Effector memory CD8-positive, alpha-beta T cell (primary cell): ENCODE measurements around the gene BAZ2B.

Experiments used
- ATAC-seq: fragments of 150-1000 bp; cut with Tn5 transposase; replicated peaks from 2 replicates; pipeline ENCODE4 v1.10.0; 2021; ENCODE audit warnings: mild to moderate bottlenecking, moderate library complexity
- DNase-seq, 3 experiments: peaks; one replicate each; pipeline ENCODE4 v3.0.0; 2021
- H3K27ac Mint-ChIP-seq, 2 donors: one replicate each; pipeline ENCODE4 v1.8.0; 2022; ENCODE audit warnings: mild to moderate bottlenecking in 2 of 2, mixed read lengths in 2 of 2, moderate library complexity in 2 of 2
- H3K27me3 Mint-ChIP-seq, 2 donors: one replicate each; pipeline ENCODE4 v1.8.0; 2022; ENCODE audit warnings: mixed read lengths in 2 of 2
- H3K36me3 Mint-ChIP-seq: one replicate; pipeline ENCODE4 v1.8.0; 2022; ENCODE audit warnings: mild to moderate bottlenecking, moderate library complexity, mixed read lengths; ENCODE audit not compliant: insufficient read depth
- H3K4me1 Mint-ChIP-seq, 2 donors: one replicate each; pipeline ENCODE4 v1.8.0; 2022; ENCODE audit warnings: low read depth in 2 of 2, mixed read lengths in 2 of 2
- H3K4me3 Mint-ChIP-seq, 2 donors: one replicate each; pipeline ENCODE4 v1.8.0; 2022; ENCODE audit warnings: mild to moderate bottlenecking in 2 of 2, mixed read lengths in 2 of 2, moderate library complexity in 2 of 2
- H3K9me3 Mint-ChIP-seq, 2 donors: one replicate each; pipeline ENCODE4 v1.8.0; 2022; ENCODE audit warnings: mixed read lengths in 2 of 2

The BAZ2B gene

GRCh38 chr2:159484532-159484931 is 131.8 kb downstream of the BAZ2B start:
- H3K9me3 Mint-ChIP-seq, result no peaks in the 10 kb centered on the region
- no peak for DNase-seq
- H3K27me3 Mint-ChIP-seq, result no peaks in the 10 kb centered on the region
- peak overlapping the region in 1 of 2 donors; percentile 9 for H3K27ac Mint-ChIP-seq
- no peak overlapping the region for H3K4me3 Mint-ChIP-seq
- peaks cover 8 to 12% of the 10 kb centered on the region in 2 donors for H3K4me1 Mint-ChIP-seq
- peaks cover 4% of the 10 kb centered on the region for H3K36me3 Mint-ChIP-seq
- no peak for ATAC-seq

GRCh38 chr2:159476329-159476728 is 140.0 kb downstream of the BAZ2B start:
- Mint-ChIP-seq H3K4me1 (peaks cover 0 to 3% of the 10 kb centered on the region in 2 donors), H3K36me3 (peaks cover 9% of the 10 kb centered on the region), H3K27me3 (no peaks in the 10 kb centered on the region), H3K27ac (no peak overlapping the region), H3K9me3 (peaks cover 2 to 12% of the 10 kb centered on the region in 2 donors), H3K4me3 (no peak overlapping the region)
- DNase-seq, result no peak
- no peak for ATAC-seq

- ATAC-seq (no peak), DNase-seq (no peak)
- Mint-ChIP-seq H3K4me3 (no peak overlapping the region), H3K4me1 (peaks cover 0 to 6% of the 10 kb centered on the region in 2 donors), H3K27me3 (no peaks in the 10 kb centered on the region), H3K9me3 (peaks cover 2 to 12% of the 10 kb centered on the region in 2 donors), H3K27ac (no peak overlapping the region), H3K36me3 (peaks cover 9% of the 10 kb centered on the region)
These were observed 140.6 kb downstream of the BAZ2B start for GRCh38 chr2:159475793-159476192.

GRCh38 chr2:159471340-159471739 is 145.0 kb downstream of the BAZ2B start:
- peaks cover 9% of the 10 kb centered on the region for H3K36me3 Mint-ChIP-seq
- DNase-seq (no peak), ATAC-seq (no peak)
- H3K4me3 Mint-ChIP-seq, result no peak overlapping the region
- H3K4me1 Mint-ChIP-seq, result peaks cover 10 to 12% of the 10 kb centered on the region in 2 donors
- H3K27me3 Mint-ChIP-seq, result no peaks in the 10 kb centered on the region
- H3K27ac Mint-ChIP-seq, result no peak overlapping the region
- H3K9me3 Mint-ChIP-seq, result peaks cover 4 to 20% of the 10 kb centered on the region in 2 donors

GRCh38 chr2:159468257-159468656 is 148.1 kb downstream of the BAZ2B start:
- H3K27ac Mint-ChIP-seq, result peak overlapping the region in 1 of 2 donors; percentile 38
- H3K9me3 Mint-ChIP-seq, result peaks cover 2 to 8% of the 10 kb centered on the region in 2 donors
- no peaks in the 10 kb centered on the region for H3K27me3 Mint-ChIP-seq
- H3K36me3 Mint-ChIP-seq, result peaks cover 3% of the 10 kb centered on the region
- no peak for ATAC-seq
- no peak for DNase-seq
- no peak overlapping the region for H3K4me3 Mint-ChIP-seq
- peaks cover 12 to 17% of the 10 kb centered on the region in 2 donors for H3K4me1 Mint-ChIP-seq

- peaks cover 0 to 2% of the 10 kb centered on the region in 2 donors for H3K9me3 Mint-ChIP-seq
- H3K27me3 Mint-ChIP-seq, result no peaks in the 10 kb centered on the region
These were observed 153.4 kb downstream of the BAZ2B start for GRCh38 chr2:159462961-159463360.

GRCh38 chr2:159462201-159462785 is 154.1 kb downstream of the BAZ2B start:
- no peaks in the 10 kb centered on the region for H3K36me3 Mint-ChIP-seq
- no peaks in the 10 kb centered on the region for H3K27me3 Mint-ChIP-seq
- no peaks in the 10 kb centered on the region for H3K9me3 Mint-ChIP-seq
- ATAC-seq (no peak), DNase-seq (no peak)
- H3K4me3 Mint-ChIP-seq, result no peak overlapping the region
- H3K27ac Mint-ChIP-seq, result peak overlapping the region in 1 of 2 donors; percentile 23
- H3K4me1 Mint-ChIP-seq, result peaks cover 12 to 43% of the 10 kb centered on the region in 2 donors

More at GRCh38 chr2:159462961-159463360, 153.4 kb downstream of the BAZ2B start:
- peaks cover 8 to 43% of the 10 kb centered on the region in 2 donors for H3K4me1 Mint-ChIP-seq
- ATAC-seq (no peak), DNase-seq (no peak)
- peaks cover under 1% of the 10 kb centered on the region for H3K36me3 Mint-ChIP-seq
- no peak overlapping the region for H3K27ac Mint-ChIP-seq
- no peak overlapping the region for H3K4me3 Mint-ChIP-seq

- Mint-ChIP-seq H3K4me3 (no peak overlapping the region), H3K27ac (peak overlapping the region in 1 of 2 donors; percentile 23), H3K9me3 (no peaks in the 10 kb centered on the region), H3K4me1 (peaks cover 17 to 53% of the 10 kb centered on the region in 2 donors), H3K27me3 (no peaks in the 10 kb centered on the region), H3K36me3 (no peaks in the 10 kb centered on the region)
- no peak for ATAC-seq
- no peak for DNase-seq
These were observed 155.3 kb downstream of the BAZ2B start for GRCh38 chr2:159461076-159461475.

- Mint-ChIP-seq H3K4me1 (peaks cover 19 to 57% of the 10 kb centered on the region in 2 donors), H3K27me3 (no peaks in the 10 kb centered on the region), H3K4me3 (no peak overlapping the region), H3K9me3 (no peaks in the 10 kb centered on the region), H3K27ac (peak overlapping the region in 1 of 2 donors; percentile 55), H3K36me3 (no peaks in the 10 kb centered on the region)
- no peak for DNase-seq
- no peak for ATAC-seq
These were observed 156.1 kb downstream of the BAZ2B start for GRCh38 chr2:159460227-159460626.

GRCh38 chr2:159459279-159459678 is 157.1 kb downstream of the BAZ2B start:
- Mint-ChIP-seq H3K4me1 (peaks cover 18 to 56% of the 10 kb centered on the region in 2 donors), H3K36me3 (no peaks in the 10 kb centered on the region), H3K27me3 (no peaks in the 10 kb centered on the region), H3K4me3 (no peak overlapping the region), H3K9me3 (no peaks in the 10 kb centered on the region), H3K27ac (peak overlapping the region in 1 of 2 donors; percentile 89)
- DNase-seq (no peak), ATAC-seq (no peak)

GRCh38 chr2:159457589-159457988 is 158.8 kb downstream of the BAZ2B start:
- Mint-ChIP-seq H3K27me3 (no peaks in the 10 kb centered on the region), H3K4me3 (peak overlapping the region in 1 of 2 donors; percentile 5), H3K9me3 (no peaks in the 10 kb centered on the region), H3K4me1 (peaks cover 20 to 47% of the 10 kb centered on the region in 2 donors), H3K27ac (peak overlapping the region; percentile 4 to 17), H3K36me3 (no peaks in the 10 kb centered on the region)
- DNase-seq, result no peak
- no peak for ATAC-seq

GRCh38 chr2:159456500-159457426 is 159.6 kb downstream of the BAZ2B start:
- DNase-seq (no peak), ATAC-seq (no peak)
- Mint-ChIP-seq H3K4me3 (peak overlapping the region in 1 of 2 donors; percentile 55), H3K27me3 (no peaks in the 10 kb centered on the region), H3K4me1 (peaks cover 20 to 46% of the 10 kb centered on the region in 2 donors), H3K9me3 (no peaks in the 10 kb centered on the region), H3K36me3 (no peaks in the 10 kb centered on the region), H3K27ac (peak overlapping the region in 1 of 2 donors; percentile 65)

GRCh38 chr2:159455330-159455918 is 160.9 kb downstream of the BAZ2B start:
- H3K27me3 Mint-ChIP-seq, result no peaks in the 10 kb centered on the region
- H3K27ac Mint-ChIP-seq, result peak overlapping the region in 1 of 2 donors; percentile 44
- ATAC-seq (peak; percentile 56), DNase-seq (no peak)
- H3K9me3 Mint-ChIP-seq, result no peaks in the 10 kb centered on the region
- H3K4me1 Mint-ChIP-seq, result peaks cover 20 to 42% of the 10 kb centered on the region in 2 donors
- no peaks in the 10 kb centered on the region for H3K36me3 Mint-ChIP-seq
- H3K4me3 Mint-ChIP-seq, result peak overlapping the region in 1 of 2 donors; percentile 56
